HG03575 (cell line): ENCODE results near the gene DOCK3.
"Not testable (repeated sequence)": the region's sequence is repeated elsewhere in the genome, so short reads cannot be mapped to it uniquely, and the experiment has no call there.

Source experiments
- ATAC-seq: cut with Tn5 transposase; IDR thresholded peaks from one replicate; pipeline ENCODE4 v1.9.1; 2021; ENCODE audit not compliant: unreplicated experiment, insufficient number of reproducible peaks, low FRiP score; ENCODE audit errors: extremely low read depth

DOCK3 gene

GRCh38 chr3:51137715-51138114 is 463.0 kb downstream of the DOCK3 start:
- ATAC-seq = no peak

- ATAC-seq = no peak
These were observed 464.9 kb downstream of the DOCK3 start for GRCh38 chr3:51139616-51140015.

GRCh38 chr3:51141573-51141972 is 466.8 kb downstream of the DOCK3 start:
- ATAC-seq = no peak

GRCh38 chr3:51145811-51146585 is 471.3 kb downstream of the DOCK3 start:
- no peak for ATAC-seq

- ATAC-seq = no peak
These were observed 472.1 kb downstream of the DOCK3 start for GRCh38 chr3:51146781-51147180.

GRCh38 chr3:51156147-51156546 is 481.4 kb downstream of the DOCK3 start:
- ATAC-seq = no peak

GRCh38 chr3:51163051-51163450 is 488.3 kb downstream of the DOCK3 start:
- ATAC-seq = no peak

- no peak for ATAC-seq
These were observed 499.0 kb downstream of the DOCK3 start for GRCh38 chr3:51173518-51174271.

- no peak for ATAC-seq
These were observed 502.2 kb downstream of the DOCK3 start for GRCh38 chr3:51176923-51177322.

GRCh38 chr3:51186446-51186845 is 511.7 kb downstream of the DOCK3 start:
- ATAC-seq = not testable (repeated sequence)

- no peak for ATAC-seq
These were observed 515.5 kb downstream of the DOCK3 start for GRCh38 chr3:51190199-51190598.

- no peak for ATAC-seq
These were observed 516.1 kb downstream of the DOCK3 start for GRCh38 chr3:51190827-51191226.

GRCh38 chr3:51191768-51192167 is 517.0 kb downstream of the DOCK3 start:
- ATAC-seq = no peak

- no peak for ATAC-seq
These were observed 523.8 kb downstream of the DOCK3 start for GRCh38 chr3:51198477-51198876.

- ATAC-seq = not testable (repeated sequence)
These were observed 524.6 kb downstream of the DOCK3 start for GRCh38 chr3:51199296-51199695.

- ATAC-seq = no peak
These were observed 541.6 kb downstream of the DOCK3 start for GRCh38 chr3:51216291-51216690.

- ATAC-seq = no peak
These were observed 547.2 kb downstream of the DOCK3 start for GRCh38 chr3:51221959-51222358.

GRCh38 chr3:51224283-51224682 is 549.6 kb downstream of the DOCK3 start:
- ATAC-seq = no peak

GRCh38 chr3:51224843-51225242 is 550.1 kb downstream of the DOCK3 start:
- ATAC-seq = no peak

- ATAC-seq = no peak
These were observed 568.2 kb downstream of the DOCK3 start for GRCh38 chr3:51242939-51243338.
